K562 (cell line): ENCODE results near the gene PELI3. TPM values are rescaled to one million over a fixed set of nuclear protein-coding genes. Genes with fewer than 3 reads are reported as not detected.

Source experiments
- CBX8 ChIP-seq: fragments of 200-600 bp; sonication (generic); IDR thresholded peaks from 2 replicates; pipeline ENCODE4 v1.6.1; 2012; ENCODE audit warnings: borderline replicate concordance, mixed run types, low read depth, mild to moderate bottlenecking, moderate library complexity, mixed read lengths, low read length, control low read depth, inconsistent platforms; ENCODE audit not compliant: poor library complexity, severe bottlenecking; ENCODE audit errors: extremely low read depth
- DDX20 ChIP-seq: fragments of 450-650 bp; IDR thresholded peaks from 2 replicates; pipeline ENCODE4 v1.6.1; 2016; ENCODE audit warnings: missing genetic modification characterization, low read depth, mild to moderate bottlenecking, missing compliant biosample characterization, moderate library complexity
- FOXA3 ChIP-seq, 2 experiments: fragments of 450-650 bp in 1 of 2; sonication (generic) in 1 of 2; formaldehyde crosslinking; IDR thresholded peaks in 1 of 2; conservative IDR thresholded peaks in 1 of 2; 2 replicates each; pipeline versions ENCODE4 v1.4.0 to v1.8.0; 2020 to 2022; ENCODE audit warnings: mild to moderate bottlenecking in 2 of 2, missing genetic modification reagents in 1 of 2
- FUS ChIP-seq: fragments of 200-400 bp; formaldehyde crosslinking; optimal IDR thresholded peaks from 2 replicates; pipeline ENCODE3; 2017; ENCODE audit warnings: low read depth, low read length
- HIVEP1 ChIP-seq: fragments of 250-450 bp; sonication (Bioruptor Pico); IDR thresholded peaks from 2 replicates; pipeline ENCODE4 v1.4.0; 2020; ENCODE audit warnings: mild to moderate bottlenecking
- HMBOX1 ChIP-seq: sonication (generic); IDR thresholded peaks from 2 replicates; pipeline ENCODE4 v1.6.1; 2016
- JUN ChIP-seq, 2 experiments: sonication (generic) in 1 of 2; formaldehyde crosslinking in 1 of 2; IDR thresholded peaks; 2 replicates each; pipeline versions ENCODE4 v1.6.1 to v1.8.0; 2012 to 2022; ENCODE audit warnings: borderline replicate concordance in 2 of 2, mild to moderate bottlenecking in 2 of 2, improper control_type of control experiment in 1 of 2, low read depth in 1 of 2, low read length in 1 of 2, missing genetic modification reagents in 1 of 2
- KAT8 ChIP-seq: fragments of 450-650 bp; IDR thresholded peaks from 2 replicates; pipeline ENCODE4 v1.6.1; 2016; ENCODE audit warnings: low read depth, mild to moderate bottlenecking
- KLF16 ChIP-seq: IDR thresholded peaks from 2 replicates; pipeline ENCODE4 v1.6.1; 2016; ENCODE audit warnings: antibody characterized with exemption
- MAFF ChIP-seq: IDR thresholded peaks from 2 replicates; pipeline ENCODE4 v1.6.1; 2012; ENCODE audit warnings: low read length, improper control_type of control experiment
- MAZ ChIP-seq, 2 experiments: fragments of 450-650 bp in 1 of 2; sonication (generic) in 1 of 2; formaldehyde crosslinking; IDR thresholded peaks in 1 of 2; conservative IDR thresholded peaks in 1 of 2; 2 replicates each; pipeline versions ENCODE4 v1.4.0 to v1.5.0; 2020; ENCODE audit warnings: mild to moderate bottlenecking in 1 of 2, missing genetic modification reagents in 1 of 2
- MCM2 ChIP-seq: fragments of 450-650 bp; IDR thresholded peaks from 2 replicates; pipeline ENCODE4 v1.6.1; 2017; ENCODE audit warnings: low read depth, mild to moderate bottlenecking
- MEIS2 ChIP-seq: fragments of 450-650 bp; IDR thresholded peaks from 2 replicates; pipeline ENCODE4 v1.6.1; 2014; ENCODE audit warnings: mild to moderate bottlenecking; ENCODE audit not compliant: partially characterized antibody
- MTA2 ChIP-seq: fragments of 450-650 bp; IDR thresholded peaks from 2 replicates; pipeline ENCODE4 v1.6.1; 2016; ENCODE audit warnings: low read depth
- PBX2 ChIP-seq, 2 experiments: IDR thresholded peaks in 1 of 2; conservative IDR thresholded peaks in 1 of 2; 2 replicates each; pipeline ENCODE4 v1.6.1; 2016; ENCODE audit warnings: low read depth in 2 of 2, mild to moderate bottlenecking in 1 of 2, missing compliant biosample characterization in 1 of 2, missing genetic modification characterization in 1 of 2, moderate library complexity in 1 of 2
- POLR2H ChIP-seq: IDR thresholded peaks from 2 replicates; pipeline ENCODE4 v1.6.1; 2016; ENCODE audit warnings: missing genetic modification characterization, low read depth, mild to moderate bottlenecking, control low read depth, missing compliant biosample characterization, moderate library complexity
- PTTG1 ChIP-seq: fragments of 450-650 bp; IDR thresholded peaks from 2 replicates; pipeline ENCODE4 v1.6.1; 2016; ENCODE audit warnings: low read depth, mild to moderate bottlenecking, missing genetic modification characterization, missing compliant biosample characterization
- SMARCA5 ChIP-seq: fragments of 450-650 bp; IDR thresholded peaks from 2 replicates; pipeline ENCODE4 v1.6.1; 2016
- TEAD1 ChIP-seq, 2 experiments: fragments of 450-650 bp in 1 of 2; sonication (generic) in 1 of 2; formaldehyde crosslinking; IDR thresholded peaks; 2 replicates each; pipeline versions ENCODE4 v1.4.0 to v1.8.0; 2020 to 2022; ENCODE audit warnings: mild to moderate bottlenecking in 2 of 2, missing genetic modification reagents in 1 of 2
- ZEB2 ChIP-seq: fragments of 450-650 bp; IDR thresholded peaks from 2 replicates; pipeline ENCODE4 v1.6.1; 2016
- ZNF695 ChIP-seq: fragments of 450-650 bp; formaldehyde crosslinking; IDR thresholded peaks from 2 replicates; pipeline ENCODE4 v1.4.0; 2020; ENCODE audit warnings: mild to moderate bottlenecking, moderate library complexity
- polyA plus RNA-seq, 8 experiments: library from polyadenylated mRNA; depleted of rRNA in 4 of 8; stranded (reverse) in 5 of 8; unstranded in 3 of 8; fragments of >200 nt; fragmentation: Nextera tagmentation in 2 of 8; fragmentation: Illumina TruSeq in 1 of 8; extraction: Ambion mirVana in 2 of 8; extraction: Trizol in 1 of 8; gene quantifications; 2 replicates each; pipeline versions ENCODE4 v1.2.1 to v1.2.3, GENCODE V29; 2011 to 2014; ENCODE audit warnings: inconsistent platforms in 1 of 8, missing spikeins in 1 of 8
- total RNA-seq, 7 experiments: library from RNA; depleted of rRNA in 6 of 7; stranded (reverse); fragments of >200 nt in 6 of 7; fragmentation: Illumina TruSeq in 2 of 7; extraction: Trizol in 2 of 7; gene quantifications; 2 replicates each; pipeline versions ENCODE4 v1.2.1 to v1.2.3, GENCODE V29; 2011 to 2021; ENCODE audit warnings: low replicate concordance in 1 of 7

Gene PELI3
- total and polyA plus RNA-seq, 9 of the 15 experiments (the other 6 are each of a cell fraction or from before 2014, with no cell fraction given), result 0.17 to 4.2 (median 1.9) TPM

- TF ChIP-seq JUN (IDR thresholded peaks at IDR 0.05; ENCODE audit: borderline replicate concordance, low read depth, low read length) (no peak), JUN (CRISPR knock-in tag; IDR thresholded peaks at IDR 0.05; ENCODE audit: borderline replicate concordance) (peak; percentile 39; the same call in 1 of the 2 replicates), MAFF (no peak), ZNF695 (no peak), TEAD1 (CRISPR knock-in tag; IDR thresholded peaks at IDR 0.05) (peak in 1 of 2 experiments; percentile 20; a peak in 1 of 4 replicates), POLR2H (tag) (no peak), ZEB2 (peak; percentile 92), HIVEP1 (CRISPR knock-in tag) (no peak), KLF16 (0 out of 2 replicates have a peak, but pooled peaks have one; percentile 19), PTTG1 (tag) (no peak), DDX20 (tag) (no peak), KAT8 (no peak), CBX8 (no peak), MTA2 (no peak), MEIS2 (peak; percentile 85), FUS (no peak), PBX2 (CRISPR knock-in tag; IDR thresholded peaks at IDR 0.05; ENCODE audit: low read depth) (no peak), PBX2 (tag; conservative IDR thresholded peaks at IDR 0.05; ENCODE audit: low read depth) (peak; percentile 70), HMBOX1 (no peak), FOXA3 (CRISPR knock-in tag; conservative IDR thresholded peaks at IDR 0.05 in 1 of 2, IDR thresholded peaks at IDR 0.05 in 1 of 2) (0 out of 4 replicates have a peak, but pooled peaks of 1 of the 2 experiments have one; percentile 26), SMARCA5 (peak; percentile 97), MCM2 (no peak), MAZ (CRISPR knock-in tag; conservative IDR thresholded peaks at IDR 0.05 in 1 of 2, IDR thresholded peaks at IDR 0.05 in 1 of 2) (0 out of 4 replicates have a peak, but pooled peaks of 1 of the 2 experiments have one; percentile 46)
Measured at GRCh38 chr11:66478729-66479393, 12.2 kb downstream of the PELI3 start (continued).
